IMR-90 (cell line): Measurements from ENCODE around the gene ZNF267. TPM values are rescaled to one million over a fixed set of nuclear protein-coding genes. Genes with fewer than 3 reads are reported as not detected.

ENCODE experiments used
- ATAC-seq: fragments of 200-7000 bp; cut with Tn5 transposase; 2 replicates; pipeline ENCODE4 v1.9.1; 2020; ENCODE audit warnings: low read depth, mild to moderate bottlenecking, moderate library complexity
- BruUV-seq: library from RNA; stranded (reverse); fragments of 400-500 nt; replicated peaks from 2 replicates; lab custom pipeline; 2021; lab: Mats Ljungman, UMichigan
- CTCF ChIA-PET: fragments of 300-600 bp; formaldehyde crosslinking; extraction: SDS; loops from one replicate; lab custom pipeline; 2021; ENCODE audit warnings: antibody characterized with exemption; lab: Yijun Ruan, JAX
- POLR2A ChIA-PET: fragments of 300-600 bp; sonication (Branson Sonifier 250); formaldehyde crosslinking; loops from one replicate; lab custom pipeline; 2022; ENCODE audit warnings: antibody characterized with exemption; ENCODE audit not compliant: unreplicated experiment; lab: Charles Lee
- DNase-seq: peaks from one replicate; pipeline ENCODE4 v3.0.0; 2013
- H2AFZ ChIP-seq: replicated peaks from 2 replicates; pipeline ENCODE3; 2013; ENCODE audit warnings: low read length, mild to moderate bottlenecking; ENCODE audit not compliant: poor library complexity
- H2AK5ac ChIP-seq: 2 replicates; pipeline ENCODE4 v1.6.1; 2013; ENCODE audit warnings: low read depth, low read length, inconsistent platforms
- H2AK9ac ChIP-seq: replicated peaks from 2 replicates; pipeline ENCODE3; 2013; ENCODE audit warnings: mild to moderate bottlenecking, low read depth, low read length, moderate library complexity; ENCODE audit not compliant: poor library complexity
- H2BK120ac ChIP-seq: 2 replicates; pipeline ENCODE4 v1.6.1; 2013; ENCODE audit warnings: low read depth, low read length, inconsistent platforms
- H2BK15ac ChIP-seq: 3 replicates; pipeline ENCODE4 v1.6.1; 2013; ENCODE audit warnings: low read depth, low read length, inconsistent platforms
- H2BK20ac ChIP-seq: 2 replicates; pipeline ENCODE4 v1.6.1; 2013; ENCODE audit warnings: low read depth, mild to moderate bottlenecking, inconsistent platforms, low read length, moderate library complexity
- H2BK5ac ChIP-seq: 2 replicates; pipeline ENCODE4 v1.6.1; 2013; ENCODE audit warnings: mild to moderate bottlenecking, low read depth, low read length, inconsistent platforms; ENCODE audit not compliant: poor library complexity, severe bottlenecking
- H3K14ac ChIP-seq: replicated peaks from 2 replicates; pipeline ENCODE4 v1.6.1; 2013; ENCODE audit warnings: low read depth, low read length, inconsistent platforms
- H3K18ac ChIP-seq: 2 replicates; pipeline ENCODE4 v1.6.1; 2013; ENCODE audit warnings: low read depth, low read length, control low read depth
- H3K23ac ChIP-seq: 2 replicates; pipeline ENCODE4 v1.6.1; 2013; ENCODE audit warnings: low read depth, low read length, inconsistent platforms
- H3K27ac ChIP-seq: 2 replicates; pipeline ENCODE4 v1.5.1; 2013; ENCODE audit warnings: mild to moderate bottlenecking, control low read depth, low read length; ENCODE audit not compliant: insufficient read depth
- H3K27me3 ChIP-seq: 2 replicates; pipeline ENCODE4 v1.6.1; 2013; ENCODE audit warnings: low read length; ENCODE audit not compliant: control insufficient read depth, insufficient read depth
- H3K36me3 ChIP-seq: 2 replicates; pipeline ENCODE4 v1.6.1; 2013; ENCODE audit warnings: low read length, mixed read lengths; ENCODE audit not compliant: control insufficient read depth, insufficient read depth
- H3K4ac ChIP-seq: 2 replicates; pipeline ENCODE4 v1.6.1; 2013; ENCODE audit warnings: low read depth, low read length, inconsistent platforms
- H3K4me1 ChIP-seq: 2 replicates; pipeline ENCODE4 v1.6.1; 2013; ENCODE audit warnings: low read length, mixed read lengths; ENCODE audit not compliant: control insufficient read depth, insufficient read depth
- H3K4me2 ChIP-seq: 2 replicates; pipeline ENCODE4 v1.6.1; 2013; ENCODE audit warnings: low read depth, mild to moderate bottlenecking, control low read depth, low read length, moderate library complexity
- H3K4me3 ChIP-seq: 2 replicates; pipeline ENCODE4 v1.5.1; 2013; ENCODE audit warnings: low read depth, mild to moderate bottlenecking, control low read depth, low read length, moderate library complexity; ENCODE audit not compliant: insufficient read depth
- H3K56ac ChIP-seq: 2 replicates; pipeline ENCODE4 v1.6.1; 2013; ENCODE audit warnings: low read length, inconsistent platforms; ENCODE audit not compliant: insufficient read depth; ENCODE audit errors: extremely low read depth
- H3K79me1 ChIP-seq, 2 experiments: 2 replicates each; pipeline ENCODE4 v1.6.1; 2013; ENCODE audit warnings: low read length in 2 of 2, inconsistent platforms in 1 of 2, low read depth in 1 of 2
- H3K9ac ChIP-seq: 2 replicates; pipeline ENCODE4 v1.6.1; 2013; ENCODE audit warnings: low read depth, low read length, control low read depth
- H3K9me1 ChIP-seq: 2 replicates; pipeline ENCODE4 v1.6.1; 2013; ENCODE audit warnings: low read length, inconsistent platforms; ENCODE audit not compliant: insufficient read depth
- H3K9me3 ChIP-seq: 2 replicates; pipeline ENCODE4 v1.6.1; 2013; ENCODE audit warnings: low read length; ENCODE audit not compliant: control insufficient read depth, insufficient read depth
- H4K20me1 ChIP-seq: 2 replicates; pipeline ENCODE4 v1.6.1; 2013; ENCODE audit warnings: low read length, inconsistent platforms; ENCODE audit not compliant: insufficient read depth
- H4K5ac ChIP-seq: 2 replicates; pipeline ENCODE4 v1.6.1; 2013; ENCODE audit warnings: mild to moderate bottlenecking, low read depth, low read length, control low read depth
- H4K8ac ChIP-seq, 2 experiments: 2 replicates each; pipeline ENCODE4 v1.6.1; 2013; ENCODE audit warnings: low read depth in 2 of 2, low read length in 2 of 2, control low read depth in 1 of 2, inconsistent platforms in 1 of 2
- H4K91ac ChIP-seq: 2 replicates; pipeline ENCODE4 v1.6.1; 2013; ENCODE audit warnings: low read depth, low read length, inconsistent platforms; ENCODE audit not compliant: insufficient read depth
- BHLHE40 ChIP-seq: fragments of 150-350 bp; IDR thresholded peaks from 2 replicates; pipeline ENCODE4 v1.6.1; 2016; ENCODE audit warnings: mild to moderate bottlenecking, low read depth, low read length
- FOS ChIP-seq: fragments of 150-350 bp; IDR thresholded peaks from 2 replicates; pipeline ENCODE4 v1.6.1; 2016; ENCODE audit warnings: low read depth, low read length
- POLR2A ChIP-seq: IDR thresholded peaks from 2 replicates; pipeline ENCODE4 v1.6.1; 2012; ENCODE audit warnings: mild to moderate bottlenecking, low read depth, low read length
- RAD21 ChIP-seq: IDR thresholded peaks from 2 replicates; pipeline ENCODE4 v1.6.1; 2012; ENCODE audit warnings: low read length, improper control_type of control experiment
- WGBS, 2 experiments: methylation state at CpG; one replicate each; pipeline versions ENCODE4 v1.1.5 to v1.1.7; 2013; ENCODE audit warnings: missing lambda C conversion rate in 2 of 2; ENCODE audit not compliant: insufficient read length in 1 of 2; ENCODE audit errors: extremely low coverage in 2 of 2; 5-methylcytosine and 5-hydroxymethylcytosine counted together
- dilution Hi-C: fragments of 300-500 bp; cut with HindIII; formaldehyde crosslinking; loops from one replicate; pipeline ENCODE4 v1.14.3; 2018; ENCODE audit warnings: low sequenced_read_pairs; ENCODE audit not compliant: unreplicated experiment
- in situ Hi-C: fragments of 300-500 bp; cut with MboI; formaldehyde crosslinking; loops from 3 replicates; pipeline ENCODE4 v1.14.3; 2019; ENCODE audit warnings: low sequenced_read_pairs, inconsistent platforms, mixed read lengths
- intact Hi-C: fragments of 100-400 bp; cut with micrococcal nuclease; formaldehyde crosslinking; loops from 2 replicates; pipeline ENCODE4 v1.10.0; 2022
- polyA plus RNA-seq, 3 experiments: library from polyadenylated mRNA; depleted of rRNA; stranded (reverse); fragments of >200 nt; gene quantifications; 2 replicates each; pipeline ENCODE4 v1.2.3, GENCODE V29; 2012; ENCODE audit warnings: low replicate concordance in 1 of 3
- total RNA-seq: library from RNA; depleted of rRNA; stranded (reverse); fragments of >200 nt; gene quantifications from 2 replicates; pipeline ENCODE4 v1.2.3, GENCODE V29; 2012

ZNF267 gene
- total and polyA plus RNA-seq, 2 of the 4 experiments (the other 2 are of a cell fraction), result 2.5 to 15.6 TPM

- TF ChIP-seq POLR2A (no peak), BHLHE40 (peak; percentile 94), RAD21 (no peak)
These were observed 4.0 kb upstream of the ZNF267 start (continued) for GRCh38 chr16:31869511-31870201.

- Histone ChIP-seq H2BK20ac (no peak overlapping the region), H2BK120ac (no peak overlapping the region), H3K56ac (no peak overlapping the region), H3K27ac (no peak overlapping the region), H3K9me3 (no peaks in the 10 kb centered on the region), H2AK9ac (no peak overlapping the region), H4K91ac (no peak overlapping the region), H3K4me3 (no peak overlapping the region), H3K4me1 (peaks cover 11% of the 10 kb centered on the region), H3K14ac (no peak overlapping the region), H3K9ac (no peak overlapping the region), H2BK15ac (no peak overlapping the region), H3K4ac (no peak overlapping the region), H3K18ac (no peak overlapping the region), H4K8ac (no peak overlapping the region), H2AFZ (no peak overlapping the region), H3K4me2 (no peak overlapping the region), H3K27me3 (peaks cover 4% of the 10 kb centered on the region), H3K36me3 (no peaks in the 10 kb centered on the region), H4K5ac (no peak overlapping the region), H4K20me1 (0 out of 2 replicates have a peak, but pooled peaks cover 2% of the 10 kb centered on the region), H3K9me1 (peaks cover 5% of the 10 kb centered on the region; the same call in 1 of the 2 replicates), H2BK5ac (no peak overlapping the region), H2AK5ac (no peak overlapping the region), H3K23ac (no peak overlapping the region), H3K79me1 (peaks cover 6 to 17% of the 10 kb centered on the region in 2 experiments; a peak in 3 of 4 replicates)
- WGBS, 2 experiments, result no CpG with 5 or more reads among the region's 2 CpGs
- no peak for TF ChIP-seq FOS
- ChIA-PET POLR2A (interaction anchor here (0.7 kb wide), 1 partner anchor 797 kb away, joined by 4 read pairs; no protein-coding TSS in a partner anchor), CTCF (no interaction called here)
- BruUV-seq, result no TSS peak
- DNase-seq (no peak), ATAC-seq (no peak)
- dilution Hi-C loops, result no loop called here
- intact Hi-C loops, result loop anchor here (10.0 kb wide), 1 partner anchor 686 kb away; the partner anchor contains the start of gene FUS
- in situ Hi-C loops, result loop anchor here (10.0 to 25.0 kb wide), 2 partner anchors 409 to 676 kb away; partner anchors contain the start of genes ARMC5 and TGFB1I1
These were observed 2.8 kb upstream of the ZNF267 start for GRCh38 chr16:31870809-31871208.
